ENCODE data around the gene TIGD7. TPM values are rescaled to one million over a fixed set of nuclear protein-coding genes. Genes with fewer than 3 reads are reported as not detected.

TIGD7 gene
- total RNA-seq, 1 experiment from 2014 or later = 0.49 TPM

Other genes with a start within 250 kb of the TIGD7 start
- gene IL32, start 239.8 kb downstream of the TIGD7 start, total RNA-seq (2021; ENCODE audit: unreplicated experiment) = 13.7 TPM
- 0.76 TPM for gene ZSCAN10, start 206.1 kb downstream of the TIGD7 start, total RNA-seq (2021; ENCODE audit: unreplicated experiment)
- 17.0 TPM for gene ZNF205, start 192.8 kb downstream of the TIGD7 start, total RNA-seq (2021; ENCODE audit: unreplicated experiment)
- 11.0 TPM for gene ZNF213, start 170.4 kb downstream of the TIGD7 start, total RNA-seq (2021; ENCODE audit: unreplicated experiment)
- gene OR1F1, start 117.2 kb downstream of the TIGD7 start, total RNA-seq (2021; ENCODE audit: unreplicated experiment) = not detected
- gene ZNF200, start 70.3 kb downstream of the TIGD7 start, total RNA-seq (2021; ENCODE audit: unreplicated experiment) = 8.8 TPM
- 0.15 TPM for gene MEFV, start 48.8 kb downstream of the TIGD7 start, total RNA-seq (2021; ENCODE audit: unreplicated experiment)
- gene ZNF263, start 21.9 kb downstream of the TIGD7 start, total RNA-seq (2021; ENCODE audit: unreplicated experiment) = 31.4 TPM
- gene ZNF75A, start 67 bp upstream of the TIGD7 start, total RNA-seq (2021; ENCODE audit: unreplicated experiment) = 10.3 TPM
- not detected for gene OR2C1, start 50.5 kb upstream of the TIGD7 start, total RNA-seq (2021; ENCODE audit: unreplicated experiment)
- gene ZSCAN32, start 95.6 kb upstream of the TIGD7 start, total RNA-seq (2021; ENCODE audit: unreplicated experiment) = 20.0 TPM
- gene ZNF174, start 95.8 kb upstream of the TIGD7 start, total RNA-seq (2021; ENCODE audit: unreplicated experiment) = 8.2 TPM
- 3.2 TPM for gene ZNF597, start 138.1 kb upstream of the TIGD7 start, total RNA-seq (2021; ENCODE audit: unreplicated experiment)
- gene NAA60, start 138.2 kb upstream of the TIGD7 start, total RNA-seq (2021; ENCODE audit: unreplicated experiment) = 32.2 TPM
- gene C16orf90, start 190.1 kb upstream of the TIGD7 start, total RNA-seq (2021; ENCODE audit: unreplicated experiment) = not detected
- gene CLUAP1, start 195.6 kb upstream of the TIGD7 start, total RNA-seq (2021; ENCODE audit: unreplicated experiment) = 27.4 TPM

Measured in HCT116 (cell line).